Measurements from ENCODE around the gene PRKAR1B. TPM values are rescaled to one million over a fixed set of nuclear protein-coding genes. Genes with fewer than 3 reads are reported as not detected.

Gene PRKAR1B
- total RNA-seq, 1 experiment from 2014 or later, result 27.2 TPM

DNA sequence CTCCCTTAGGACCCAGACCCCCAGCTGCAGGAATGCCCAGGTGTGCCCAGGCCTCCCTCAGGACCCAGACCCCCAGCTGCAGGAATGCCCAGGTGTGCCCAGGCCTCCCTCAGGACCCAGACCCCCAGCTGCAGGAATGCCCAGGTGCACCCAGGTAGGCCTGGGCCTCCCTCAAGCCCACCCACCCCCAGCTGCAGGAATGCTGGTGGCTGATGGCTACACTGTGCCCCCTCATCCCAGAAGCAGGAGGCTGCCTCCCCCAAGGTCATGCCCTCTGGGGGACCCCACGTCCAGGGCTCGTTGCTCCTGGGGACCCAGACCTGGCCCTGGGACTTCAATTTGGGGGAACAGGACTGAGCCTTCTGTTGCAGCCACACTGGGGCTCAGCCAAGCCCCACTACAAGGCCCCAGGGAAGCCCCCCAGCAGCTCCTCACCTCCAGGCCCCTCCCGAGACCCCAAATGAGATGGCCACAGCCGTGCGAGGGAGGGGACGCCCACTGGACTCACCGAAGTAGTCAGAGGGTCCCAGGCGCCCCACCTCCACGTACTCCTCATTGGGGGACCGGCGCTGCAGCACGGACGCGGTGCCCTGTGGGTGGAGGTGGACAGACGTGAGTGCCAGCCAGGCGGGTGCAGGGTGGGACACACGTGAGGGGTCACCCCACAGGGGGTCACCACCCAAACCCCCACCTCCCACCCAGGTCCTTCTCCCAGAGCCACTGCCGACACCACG is 176.0 kb downstream of the PRKAR1B start:
- H3K9me3 ChIP-seq (ENCODE audit: low read depth, low read length, poor library complexity, severe bottlenecking), result no peaks in the 10 kb centered on the region
- TF ChIP-seq, protein P1, sequence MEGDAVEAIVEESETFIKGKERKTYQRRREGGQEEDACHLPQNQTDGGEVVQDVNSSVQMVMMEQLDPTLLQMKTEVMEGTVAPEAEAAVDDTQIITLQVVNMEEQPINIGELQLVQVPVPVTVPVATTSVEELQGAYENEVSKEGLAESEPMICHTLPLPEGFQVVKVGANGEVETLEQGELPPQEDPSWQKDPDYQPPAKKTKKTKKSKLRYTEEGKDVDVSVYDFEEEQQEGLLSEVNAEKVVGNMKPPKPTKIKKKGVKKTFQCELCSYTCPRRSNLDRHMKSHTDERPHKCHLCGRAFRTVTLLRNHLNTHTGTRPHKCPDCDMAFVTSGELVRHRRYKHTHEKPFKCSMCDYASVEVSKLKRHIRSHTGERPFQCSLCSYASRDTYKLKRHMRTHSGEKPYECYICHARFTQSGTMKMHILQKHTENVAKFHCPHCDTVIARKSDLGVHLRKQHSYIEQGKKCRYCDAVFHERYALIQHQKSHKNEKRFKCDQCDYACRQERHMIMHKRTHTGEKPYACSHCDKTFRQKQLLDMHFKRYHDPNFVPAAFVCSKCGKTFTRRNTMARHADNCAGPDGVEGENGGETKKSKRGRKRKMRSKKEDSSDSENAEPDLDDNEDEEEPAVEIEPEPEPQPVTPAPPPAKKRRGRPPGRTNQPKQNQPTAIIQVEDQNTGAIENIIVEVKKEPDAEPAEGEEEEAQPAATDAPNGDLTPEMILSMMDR (conservative IDR thresholded peaks at IDR 0.05; ENCODE audit: low read depth, low read length), result no peak
- TF ChIP-seq EZH2 (IDR thresholded peaks at IDR 0.05; ENCODE audit: borderline replicate concordance, low read depth, low read length, poor library complexity, severe bottlenecking), result no peak
- BruUV-seq (replicated peaks), result no TSS peak
- H3K4me1 ChIP-seq (ENCODE audit: insufficient read depth, low read length, poor library complexity, severe bottlenecking), result no peaks in the 10 kb centered on the region
- CTCF ChIA-PET, result no interaction called here
- intact Hi-C loops (cut with micrococcal nuclease; ENCODE audit: unreplicated experiment), result no loop called here
- POLR2A ChIA-PET (ENCODE audit: low non-redundant PET), result no interaction called here
- no peak overlapping the region for H3K27ac ChIP-seq (ENCODE audit: low read depth, low read length, poor library complexity, severe bottlenecking)
- no peak for DNase-seq (ENCODE audit: low spot score)
- H3K27me3 ChIP-seq (replicated peaks; ENCODE audit: insufficient read depth, low read depth, low read length, poor library complexity), result no peaks in the 10 kb centered on the region
- H3K4me3 ChIP-seq (ENCODE audit: low read depth, low read length, poor library complexity, severe bottlenecking), result no peak overlapping the region
- no peaks in the 10 kb centered on the region for H3K36me3 ChIP-seq (ENCODE audit: insufficient read depth, low read length, poor library complexity, severe bottlenecking)

DNA sequence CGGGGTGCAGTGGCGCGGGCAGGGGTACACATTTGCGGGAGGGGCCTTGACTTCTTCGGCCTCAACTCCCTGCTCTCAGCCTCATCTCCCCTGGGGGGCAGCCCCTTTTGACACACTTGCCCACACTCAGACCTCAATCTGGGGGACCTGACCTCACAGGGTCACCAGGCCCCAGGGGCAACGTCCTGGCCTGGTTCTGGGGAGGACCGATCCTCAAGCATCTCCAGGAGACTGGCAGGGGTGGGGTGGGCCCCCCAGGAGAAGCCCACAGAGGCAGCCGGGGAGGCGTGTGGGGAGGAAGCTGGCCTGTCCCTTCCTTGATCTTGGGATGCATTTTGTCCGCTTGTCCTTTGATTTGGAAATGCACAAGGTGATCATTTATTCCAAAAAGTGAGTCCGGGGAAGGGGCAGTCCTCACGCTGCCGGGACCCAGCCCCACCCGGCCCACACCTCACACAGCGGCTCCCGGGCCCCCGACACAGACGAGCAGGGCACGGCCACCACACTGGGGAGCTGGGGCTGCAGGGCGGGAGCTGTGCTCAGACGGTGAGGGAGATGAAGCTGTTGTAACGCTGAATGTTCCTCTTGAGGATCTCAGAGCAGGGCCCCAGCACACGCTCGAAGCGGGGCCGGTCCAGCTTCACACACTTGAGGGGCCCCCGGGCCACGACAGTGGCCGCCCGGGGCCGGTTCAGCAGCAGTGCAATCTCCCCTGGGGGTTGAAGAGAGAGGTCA is 177.0 kb downstream of the PRKAR1B start:
- no peak for DNase-seq (ENCODE audit: low spot score)
- no peaks in the 10 kb centered on the region for H3K4me1 ChIP-seq (ENCODE audit: insufficient read depth, low read length, poor library complexity, severe bottlenecking)
- POLR2A ChIA-PET (ENCODE audit: low non-redundant PET), result no interaction called here
- TF ChIP-seq, protein P1 (conservative IDR thresholded peaks at IDR 0.05; ENCODE audit: low read depth, low read length), result no peak
- no peak for TF ChIP-seq EZH2 (IDR thresholded peaks at IDR 0.05; ENCODE audit: borderline replicate concordance, low read depth, low read length, poor library complexity, severe bottlenecking)
- H3K27ac ChIP-seq (ENCODE audit: low read depth, low read length, poor library complexity, severe bottlenecking), result no peak overlapping the region
- no peaks in the 10 kb centered on the region for H3K27me3 ChIP-seq (replicated peaks; ENCODE audit: insufficient read depth, low read depth, low read length, poor library complexity)
- no TSS peak for BruUV-seq (replicated peaks)
- no peaks in the 10 kb centered on the region for H3K36me3 ChIP-seq (ENCODE audit: insufficient read depth, low read length, poor library complexity, severe bottlenecking)
- CTCF ChIA-PET, result no interaction called here
- H3K9me3 ChIP-seq (ENCODE audit: low read depth, low read length, poor library complexity, severe bottlenecking), result no peaks in the 10 kb centered on the region
- no peak overlapping the region for H3K4me3 ChIP-seq (ENCODE audit: low read depth, low read length, poor library complexity, severe bottlenecking)
- intact Hi-C loops (cut with micrococcal nuclease; ENCODE audit: unreplicated experiment), result no loop called here

DNA sequence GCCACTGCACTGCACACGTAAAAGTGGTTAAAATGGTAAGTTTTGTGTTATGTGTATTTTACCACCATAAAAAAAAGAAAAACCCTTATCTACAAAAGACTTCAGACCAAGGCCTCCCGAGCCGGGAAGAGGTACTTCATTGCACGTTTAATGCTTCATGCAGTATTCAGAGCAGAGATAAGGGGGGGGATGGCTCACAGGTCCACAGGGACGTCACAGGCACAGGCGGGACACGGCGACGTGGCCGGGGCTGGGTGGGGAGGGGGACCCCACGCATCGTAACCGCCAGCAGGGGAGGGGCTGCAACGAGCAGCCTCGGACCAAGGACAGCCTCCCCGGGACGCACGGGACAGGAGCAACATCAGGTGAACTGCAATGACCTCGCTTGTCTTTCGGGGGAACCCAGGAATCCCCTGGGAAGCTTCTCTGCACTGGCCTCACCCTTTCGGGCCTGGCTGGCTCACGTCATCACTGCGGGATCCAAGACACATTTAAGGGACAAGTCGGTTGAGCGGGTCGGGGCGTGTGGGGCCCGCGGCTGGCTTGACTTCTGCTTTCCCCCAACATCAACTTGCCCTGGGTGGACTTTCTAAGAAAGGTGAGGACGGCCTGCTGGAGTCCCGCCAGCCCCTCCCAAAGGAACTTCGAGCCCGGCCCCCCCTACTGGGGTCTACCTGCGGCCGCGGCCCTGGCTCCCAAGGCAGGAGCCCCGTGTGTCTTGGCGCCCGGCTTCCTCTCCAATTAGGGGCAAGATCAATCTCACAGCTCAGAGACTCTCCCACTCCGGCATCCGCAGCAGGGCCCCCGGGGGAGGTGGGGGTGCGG is 177.8 kb downstream of the PRKAR1B start:
- Histone ChIP-seq H3K4me1 (ENCODE audit: insufficient read depth, low read length, poor library complexity, severe bottlenecking) (no peaks in the 10 kb centered on the region), H3K27ac (ENCODE audit: low read depth, low read length, poor library complexity, severe bottlenecking) (no peak overlapping the region), H3K36me3 (ENCODE audit: insufficient read depth, low read length, poor library complexity, severe bottlenecking) (no peaks in the 10 kb centered on the region), H3K27me3 (replicated peaks; ENCODE audit: insufficient read depth, low read depth, low read length, poor library complexity) (no peaks in the 10 kb centered on the region), H3K9me3 (ENCODE audit: low read depth, low read length, poor library complexity, severe bottlenecking) (no peaks in the 10 kb centered on the region), H3K4me3 (ENCODE audit: low read depth, low read length, poor library complexity, severe bottlenecking) (no peak overlapping the region)
- intact Hi-C loops (cut with micrococcal nuclease; ENCODE audit: unreplicated experiment), result no loop called here
- no TSS peak for BruUV-seq (replicated peaks)
- ChIA-PET CTCF (no interaction called here), POLR2A (ENCODE audit: low non-redundant PET) (no interaction called here)
- TF ChIP-seq EZH2 (IDR thresholded peaks at IDR 0.05; ENCODE audit: borderline replicate concordance, low read depth, low read length, poor library complexity, severe bottlenecking), result no peak
- TF ChIP-seq, protein P1 (conservative IDR thresholded peaks at IDR 0.05; ENCODE audit: low read depth, low read length), result no peak
- DNase-seq (ENCODE audit: low spot score), result no peak

All from A673 (cell line).